ENCODE data around the gene IZUMO1. TPM values are rescaled to one million over a fixed set of nuclear protein-coding genes. Genes with fewer than 3 reads are reported as not detected.

IZUMO1 gene
- total and polyA plus RNA-seq, 9 of the 15 experiments (the other 6 are each of a cell fraction or from before 2014, with no cell fraction given), result 0.14 to 2.1 (median 0.73) TPM

DNA sequence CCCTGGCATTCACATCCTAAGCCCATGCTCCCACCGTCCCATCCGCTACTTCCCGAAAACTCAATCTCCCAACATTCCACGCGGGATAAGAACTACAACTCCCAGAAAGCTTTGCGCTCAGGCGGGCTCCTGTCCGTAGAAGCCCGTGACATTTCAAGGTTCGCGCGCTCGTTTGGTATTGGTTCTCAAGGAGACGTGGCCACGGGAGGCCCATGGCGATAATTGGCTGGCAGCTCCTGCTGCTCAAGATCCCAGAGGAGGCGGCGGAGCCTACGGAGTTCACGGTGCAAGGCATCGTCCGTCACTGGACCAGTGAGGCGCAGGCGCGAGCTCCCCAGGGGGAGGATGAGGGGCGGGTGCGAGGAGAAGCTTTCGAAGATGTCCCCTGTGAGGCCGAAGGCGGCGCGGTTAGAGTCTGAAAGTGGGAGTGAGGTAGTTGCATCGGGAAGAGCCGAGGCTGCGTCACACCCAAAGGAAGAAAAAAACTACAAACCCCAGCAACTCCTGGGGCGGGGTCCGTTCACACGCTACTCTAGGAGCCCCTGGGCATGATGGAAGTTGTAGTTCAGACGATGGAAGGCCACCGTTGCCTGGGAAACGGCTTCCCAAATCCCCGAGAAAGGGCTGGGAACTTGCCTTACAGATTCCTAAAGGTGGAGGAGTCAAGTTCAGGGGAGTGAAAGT is 26.0 kb downstream of the IZUMO1 start (continued):
- TF ChIP-seq, protein P1, sequence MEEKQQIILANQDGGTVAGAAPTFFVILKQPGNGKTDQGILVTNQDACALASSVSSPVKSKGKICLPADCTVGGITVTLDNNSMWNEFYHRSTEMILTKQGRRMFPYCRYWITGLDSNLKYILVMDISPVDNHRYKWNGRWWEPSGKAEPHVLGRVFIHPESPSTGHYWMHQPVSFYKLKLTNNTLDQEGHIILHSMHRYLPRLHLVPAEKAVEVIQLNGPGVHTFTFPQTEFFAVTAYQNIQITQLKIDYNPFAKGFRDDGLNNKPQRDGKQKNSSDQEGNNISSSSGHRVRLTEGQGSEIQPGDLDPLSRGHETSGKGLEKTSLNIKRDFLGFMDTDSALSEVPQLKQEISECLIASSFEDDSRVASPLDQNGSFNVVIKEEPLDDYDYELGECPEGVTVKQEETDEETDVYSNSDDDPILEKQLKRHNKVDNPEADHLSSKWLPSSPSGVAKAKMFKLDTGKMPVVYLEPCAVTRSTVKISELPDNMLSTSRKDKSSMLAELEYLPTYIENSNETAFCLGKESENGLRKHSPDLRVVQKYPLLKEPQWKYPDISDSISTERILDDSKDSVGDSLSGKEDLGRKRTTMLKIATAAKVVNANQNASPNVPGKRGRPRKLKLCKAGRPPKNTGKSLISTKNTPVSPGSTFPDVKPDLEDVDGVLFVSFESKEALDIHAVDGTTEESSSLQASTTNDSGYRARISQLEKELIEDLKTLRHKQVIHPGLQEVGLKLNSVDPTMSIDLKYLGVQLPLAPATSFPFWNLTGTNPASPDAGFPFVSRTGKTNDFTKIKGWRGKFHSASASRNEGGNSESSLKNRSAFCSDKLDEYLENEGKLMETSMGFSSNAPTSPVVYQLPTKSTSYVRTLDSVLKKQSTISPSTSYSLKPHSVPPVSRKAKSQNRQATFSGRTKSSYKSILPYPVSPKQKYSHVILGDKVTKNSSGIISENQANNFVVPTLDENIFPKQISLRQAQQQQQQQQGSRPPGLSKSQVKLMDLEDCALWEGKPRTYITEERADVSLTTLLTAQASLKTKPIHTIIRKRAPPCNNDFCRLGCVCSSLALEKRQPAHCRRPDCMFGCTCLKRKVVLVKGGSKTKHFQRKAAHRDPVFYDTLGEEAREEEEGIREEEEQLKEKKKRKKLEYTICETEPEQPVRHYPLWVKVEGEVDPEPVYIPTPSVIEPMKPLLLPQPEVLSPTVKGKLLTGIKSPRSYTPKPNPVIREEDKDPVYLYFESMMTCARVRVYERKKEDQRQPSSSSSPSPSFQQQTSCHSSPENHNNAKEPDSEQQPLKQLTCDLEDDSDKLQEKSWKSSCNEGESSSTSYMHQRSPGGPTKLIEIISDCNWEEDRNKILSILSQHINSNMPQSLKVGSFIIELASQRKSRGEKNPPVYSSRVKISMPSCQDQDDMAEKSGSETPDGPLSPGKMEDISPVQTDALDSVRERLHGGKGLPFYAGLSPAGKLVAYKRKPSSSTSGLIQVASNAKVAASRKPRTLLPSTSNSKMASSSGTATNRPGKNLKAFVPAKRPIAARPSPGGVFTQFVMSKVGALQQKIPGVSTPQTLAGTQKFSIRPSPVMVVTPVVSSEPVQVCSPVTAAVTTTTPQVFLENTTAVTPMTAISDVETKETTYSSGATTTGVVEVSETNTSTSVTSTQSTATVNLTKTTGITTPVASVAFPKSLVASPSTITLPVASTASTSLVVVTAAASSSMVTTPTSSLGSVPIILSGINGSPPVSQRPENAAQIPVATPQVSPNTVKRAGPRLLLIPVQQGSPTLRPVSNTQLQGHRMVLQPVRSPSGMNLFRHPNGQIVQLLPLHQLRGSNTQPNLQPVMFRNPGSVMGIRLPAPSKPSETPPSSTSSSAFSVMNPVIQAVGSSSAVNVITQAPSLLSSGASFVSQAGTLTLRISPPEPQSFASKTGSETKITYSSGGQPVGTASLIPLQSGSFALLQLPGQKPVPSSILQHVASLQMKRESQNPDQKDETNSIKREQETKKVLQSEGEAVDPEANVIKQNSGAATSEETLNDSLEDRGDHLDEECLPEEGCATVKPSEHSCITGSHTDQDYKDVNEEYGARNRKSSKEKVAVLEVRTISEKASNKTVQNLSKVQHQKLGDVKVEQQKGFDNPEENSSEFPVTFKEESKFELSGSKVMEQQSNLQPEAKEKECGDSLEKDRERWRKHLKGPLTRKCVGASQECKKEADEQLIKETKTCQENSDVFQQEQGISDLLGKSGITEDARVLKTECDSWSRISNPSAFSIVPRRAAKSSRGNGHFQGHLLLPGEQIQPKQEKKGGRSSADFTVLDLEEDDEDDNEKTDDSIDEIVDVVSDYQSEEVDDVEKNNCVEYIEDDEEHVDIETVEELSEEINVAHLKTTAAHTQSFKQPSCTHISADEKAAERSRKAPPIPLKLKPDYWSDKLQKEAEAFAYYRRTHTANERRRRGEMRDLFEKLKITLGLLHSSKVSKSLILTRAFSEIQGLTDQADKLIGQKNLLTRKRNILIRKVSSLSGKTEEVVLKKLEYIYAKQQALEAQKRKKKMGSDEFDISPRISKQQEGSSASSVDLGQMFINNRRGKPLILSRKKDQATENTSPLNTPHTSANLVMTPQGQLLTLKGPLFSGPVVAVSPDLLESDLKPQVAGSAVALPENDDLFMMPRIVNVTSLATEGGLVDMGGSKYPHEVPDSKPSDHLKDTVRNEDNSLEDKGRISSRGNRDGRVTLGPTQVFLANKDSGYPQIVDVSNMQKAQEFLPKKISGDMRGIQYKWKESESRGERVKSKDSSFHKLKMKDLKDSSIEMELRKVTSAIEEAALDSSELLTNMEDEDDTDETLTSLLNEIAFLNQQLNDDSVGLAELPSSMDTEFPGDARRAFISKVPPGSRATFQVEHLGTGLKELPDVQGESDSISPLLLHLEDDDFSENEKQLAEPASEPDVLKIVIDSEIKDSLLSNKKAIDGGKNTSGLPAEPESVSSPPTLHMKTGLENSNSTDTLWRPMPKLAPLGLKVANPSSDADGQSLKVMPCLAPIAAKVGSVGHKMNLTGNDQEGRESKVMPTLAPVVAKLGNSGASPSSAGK (IDR thresholded peaks at IDR 0.05), result no peak
- peak; percentile 78 for TF ChIP-seq GABPB1 (CRISPR knock-in tag; IDR thresholded peaks at IDR 0.05)
- TF ChIP-seq ARID4B (CRISPR knock-in tag; IDR thresholded peaks at IDR 0.05), result peak; percentile 59; the same call in 1 of the 2 replicates
- peak; percentile 86 for TF ChIP-seq RBFOX2 (IDR thresholded peaks at IDR 0.05; ENCODE audit: low read depth, low read length)
- TF ChIP-seq CHCHD3 (CRISPR knock-in tag; IDR thresholded peaks at IDR 0.05), result no peak
- no peak for TF ChIP-seq ZNF165 (CRISPR knock-in tag; IDR thresholded peaks at IDR 0.05; ENCODE audit: borderline replicate concordance)
- peak; percentile 69 for TF ChIP-seq SP2 (IDR thresholded peaks at IDR 0.05; ENCODE audit: extremely low read depth, low read depth, low read length, poor library complexity, severe bottlenecking)
- no peak for TF ChIP-seq ARHGAP35 (IDR thresholded peaks at IDR 0.05; ENCODE audit: partially characterized antibody)
- no peak for TF ChIP-seq PTBP1 (IDR thresholded peaks at IDR 0.05; ENCODE audit: low read depth, low read length)
- peak; percentile 94 for TF ChIP-seq RFX1 (IDR thresholded peaks at IDR 0.05)
- TF ChIP-seq TAF15 (IDR thresholded peaks at IDR 0.05; ENCODE audit: low read depth, low read length), result no peak
- peak; percentile 84 for TF ChIP-seq CREM (IDR thresholded peaks at IDR 0.05; ENCODE audit: low read depth)
- TF ChIP-seq ZNF124 (CRISPR knock-in tag; IDR thresholded peaks at IDR 0.05), result no peak
